ENCODE data around the gene TOGARAM2.

TOGARAM2 gene

GRCh38 chr2:28956890-28957289 lies 24.2 kb upstream of the TOGARAM2 start:
- peak; percentile 15 to 49 for DNase-seq (ENCODE audit: low read depth in 2 of 2)
- peak; percentile 29 for TF ChIP-seq CTCF (IDR thresholded peaks at IDR 0.05; ENCODE audit: low read depth, low read length)
- H3K4me3 ChIP-seq (replicated peaks in 1 of 2; ENCODE audit: low read depth in 2 of 2, low read length in 2 of 2): no peak overlapping the region

- H3K4me3 ChIP-seq (replicated peaks in 1 of 2; ENCODE audit: low read depth in 2 of 2, low read length in 2 of 2): no peak overlapping the region
- peak; percentile 45 for TF ChIP-seq CTCF (IDR thresholded peaks at IDR 0.05; ENCODE audit: low read depth, low read length)
- peak; percentile 86 for DNase-seq (ENCODE audit: low read depth in 2 of 2)
Observed at GRCh38 chr2:28958689-28959088, 22.4 kb upstream of the TOGARAM2 start.

- no peak for TF ChIP-seq CTCF (IDR thresholded peaks at IDR 0.05; ENCODE audit: low read depth, low read length)
- H3K4me3 ChIP-seq (replicated peaks in 1 of 2; ENCODE audit: low read depth in 2 of 2, low read length in 2 of 2): no peak overlapping the region
- no peak for DNase-seq (ENCODE audit: low read depth in 2 of 2)
Observed at GRCh38 chr2:28960401-28960800, 20.7 kb upstream of the TOGARAM2 start.

GRCh38 chr2:28962505-28962904 lies 18.6 kb upstream of the TOGARAM2 start:
- H3K4me3 ChIP-seq (replicated peaks in 1 of 2; ENCODE audit: low read depth in 2 of 2, low read length in 2 of 2): no peak overlapping the region
- no peak for TF ChIP-seq CTCF (IDR thresholded peaks at IDR 0.05; ENCODE audit: low read depth, low read length)
- DNase-seq (ENCODE audit: low read depth in 2 of 2): no peak

- no peak for DNase-seq (ENCODE audit: low read depth in 2 of 2)
- no peak overlapping the region for H3K4me3 ChIP-seq (replicated peaks in 1 of 2; ENCODE audit: low read depth in 2 of 2, low read length in 2 of 2)
- no peak for TF ChIP-seq CTCF (IDR thresholded peaks at IDR 0.05; ENCODE audit: low read depth, low read length)
Observed at GRCh38 chr2:28970464-28971160, 10.5 kb upstream of the TOGARAM2 start.

- DNase-seq (ENCODE audit: low read depth in 2 of 2): no peak
- H3K4me3 ChIP-seq (replicated peaks in 1 of 2; ENCODE audit: low read depth in 2 of 2, low read length in 2 of 2): no peak overlapping the region
- TF ChIP-seq CTCF (IDR thresholded peaks at IDR 0.05; ENCODE audit: low read depth, low read length): no peak
Observed at GRCh38 chr2:28972778-28973335, 8.2 kb upstream of the TOGARAM2 start.
